NOMO-1 treated with DMSO at 0.1 percent for 48 hours (cell line): ENCODE data around the gene CDH9.

ENCODE experiments used
- DNase-seq: peaks from one replicate; lab custom pipeline; 2025; ENCODE audit not compliant: unreplicated experiment; lab: John Stamatoyannopoulos, UW

Gene CDH9

DNA sequence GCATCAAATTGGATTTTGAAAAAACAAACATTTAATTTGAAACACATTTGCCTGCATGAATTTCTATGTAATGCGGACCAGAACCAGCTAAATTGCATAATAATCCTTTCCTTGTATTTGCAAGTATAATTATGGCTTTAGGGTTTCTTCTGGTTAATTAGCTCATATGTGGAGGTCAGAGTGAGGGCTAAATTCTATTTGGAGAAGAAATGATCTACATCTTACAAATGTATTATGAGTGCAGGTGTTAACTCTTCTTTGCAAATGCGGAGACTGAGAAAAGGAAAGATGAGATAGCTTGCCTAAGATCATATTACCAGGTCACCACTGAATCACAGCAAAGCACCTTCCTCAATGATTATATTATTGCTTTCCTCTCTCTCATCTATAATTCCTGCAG lies 194.7 kb downstream of the CDH9 start:
- no peak for DNase-seq

- DNase-seq = peak; percentile 37
Measured at GRCh38 chr5:26833596-26833995, 204.8 kb downstream of the CDH9 start.
